GM23338 (cell line): Measurements from ENCODE around the gene PDIK1L. TPM values are rescaled to one million over a fixed set of nuclear protein-coding genes. Genes with fewer than 3 reads are reported as not detected.

Experiments used
- ATAC-seq: fragments of 200-7000 bp; cut with Tn5 transposase; 3 replicates; pipeline ENCODE4 v1.9.1; 2020
- DNase-seq: peaks from one replicate; pipeline ENCODE4 v3.0.0-alpha.2; 2015; ENCODE audit warnings: low spot score
- H2AFZ ChIP-seq: fragments of 200-600 bp; sonication (generic); 2 replicates; pipeline ENCODE4 v1.8.0; 2016; ENCODE audit warnings: antibody characterized with exemption, mild to moderate bottlenecking, moderate library complexity
- H3F3A ChIP-seq: fragments of 200-600 bp; sonication (generic); replicated peaks from 2 replicates; pipeline ENCODE4 v1.8.0; 2017; ENCODE audit warnings: antibody characterized with exemption, mixed run types, low read depth
- H3K27ac ChIP-seq: fragments of 200-600 bp; sonication (generic); 2 replicates; pipeline ENCODE4 v1.6.1; 2016; ENCODE audit warnings: low read depth
- H3K27me3 ChIP-seq: fragments of 200-600 bp; sonication (generic); 2 replicates; pipeline ENCODE4 v1.8.0; 2016; ENCODE audit warnings: mild to moderate bottlenecking, mixed run types, moderate library complexity; ENCODE audit not compliant: insufficient read depth
- H3K36me3 ChIP-seq: fragments of 200-600 bp; sonication (generic); 2 replicates; pipeline ENCODE4 v1.8.0; 2016; ENCODE audit warnings: mild to moderate bottlenecking; ENCODE audit not compliant: insufficient read depth
- H3K4me1 ChIP-seq: fragments of 200-600 bp; sonication (generic); 2 replicates; pipeline ENCODE4 v1.8.0; 2016; ENCODE audit warnings: mild to moderate bottlenecking, moderate library complexity; ENCODE audit not compliant: insufficient read depth
- H3K4me2 ChIP-seq: fragments of 200-600 bp; sonication (generic); 2 replicates; pipeline ENCODE4 v1.7.1; 2017; ENCODE audit warnings: mixed run types
- H3K4me3 ChIP-seq: fragments of 200-600 bp; sonication (generic); 2 replicates; pipeline ENCODE4 v1.6.1; 2016; ENCODE audit warnings: mixed run types
- H3K79me2 ChIP-seq: fragments of 200-600 bp; sonication (generic); replicated peaks from 2 replicates; pipeline ENCODE4 v1.8.0; 2017; ENCODE audit warnings: mild to moderate bottlenecking; ENCODE audit not compliant: insufficient read depth
- H3K9me2 ChIP-seq: fragments of 200-600 bp; sonication (generic); 2 replicates; pipeline ENCODE4 v1.8.0; 2017; ENCODE audit not compliant: insufficient read depth
- H4K20me1 ChIP-seq: fragments of 200-600 bp; sonication (generic); replicated peaks from 2 replicates; pipeline ENCODE4 v1.8.0; 2017; ENCODE audit warnings: mild to moderate bottlenecking; ENCODE audit not compliant: insufficient read depth
- H3K27ac Mint-ChIP-seq: 2 replicates; pipeline ENCODE4 v1.8.0; 2020; ENCODE audit warnings: inconsistent platforms, mild to moderate bottlenecking, moderate library complexity, mixed read lengths
- H3K27me3 Mint-ChIP-seq: 3 replicates; pipeline ENCODE4 v1.8.0; 2022; ENCODE audit warnings: low read depth, mild to moderate bottlenecking, moderate library complexity, mixed read lengths, inconsistent platforms; ENCODE audit not compliant: insufficient read depth, poor library complexity
- H3K36me3 Mint-ChIP-seq: 3 replicates; pipeline ENCODE4 v1.8.0; 2021; ENCODE audit warnings: low read depth, mild to moderate bottlenecking, inconsistent platforms, moderate library complexity, mixed read lengths
- H3K4me1 Mint-ChIP-seq: 3 replicates; pipeline ENCODE4 v1.8.0; 2020; ENCODE audit warnings: mild to moderate bottlenecking, inconsistent platforms, mixed read lengths
- H3K4me3 Mint-ChIP-seq: 3 replicates; pipeline ENCODE4 v1.8.0; 2021; ENCODE audit warnings: moderate library complexity, mild to moderate bottlenecking, inconsistent platforms, mixed read lengths
- H3K9me3 Mint-ChIP-seq: 3 replicates; pipeline ENCODE4 v1.8.0; 2020; ENCODE audit warnings: moderate library complexity, mild to moderate bottlenecking, inconsistent platforms, mixed read lengths
- CREB1 ChIP-seq: fragments of 250-450 bp; sonication (Bioruptor Pico); IDR thresholded peaks from 2 replicates; pipeline ENCODE4 v1.5.0; 2020; ENCODE audit warnings: low read depth, mild to moderate bottlenecking, moderate library complexity
- JUNB ChIP-seq: IDR thresholded peaks from one replicate; pipeline ENCODE4 v1.6.1; 2016; ENCODE audit warnings: antibody characterized with exemption; ENCODE audit not compliant: unreplicated experiment
- NANOG ChIP-seq: IDR thresholded peaks from 2 replicates; pipeline ENCODE4 v1.6.1; 2016; ENCODE audit warnings: antibody characterized with exemption, borderline replicate concordance
- ZNF114 ChIP-seq: fragments of 250-450 bp; sonication (Bioruptor Pico); IDR thresholded peaks from 2 replicates; pipeline ENCODE4 v1.5.0; 2020; ENCODE audit warnings: mild to moderate bottlenecking, moderate library complexity
- polyA plus RNA-seq: library from polyadenylated mRNA; unstranded; fragments of >200 nt; fragmentation: Nextera tagmentation; extraction: Ambion mirVana; gene quantifications from 2 replicates; pipeline ENCODE4 v1.2.1, GENCODE V29; 2016
- total RNA-seq: library from RNA; depleted of rRNA; stranded (reverse); fragments of >200 nt; shearing (Covaris generic); gene quantifications from 2 replicates; pipeline ENCODE4 v1.2.3, GENCODE V29; 2014
- TF ChIP-seq, protein P1 (sequence below): IDR thresholded peaks from 2 replicates; pipeline ENCODE4 v1.6.1; 2016; ENCODE audit warnings: antibody characterized with exemption
- TF ChIP-seq, protein P2 (sequence below), 2 experiments: fragments of 200-600 bp in 1 of 2; sonication (generic) in 1 of 2; conservative IDR thresholded peaks; 2 replicates each; pipeline versions ENCODE4 v1.5.1 to v1.6.1; 2016 to 2017; ENCODE audit warnings: antibody characterized with exemption in 2 of 2, low read depth in 2 of 2, mild to moderate bottlenecking in 2 of 2, moderate library complexity in 1 of 2

The PDIK1L gene
- total and polyA plus RNA-seq, 2 experiments from 2014 or later = 1.6 to 3.0 TPM

DNA sequence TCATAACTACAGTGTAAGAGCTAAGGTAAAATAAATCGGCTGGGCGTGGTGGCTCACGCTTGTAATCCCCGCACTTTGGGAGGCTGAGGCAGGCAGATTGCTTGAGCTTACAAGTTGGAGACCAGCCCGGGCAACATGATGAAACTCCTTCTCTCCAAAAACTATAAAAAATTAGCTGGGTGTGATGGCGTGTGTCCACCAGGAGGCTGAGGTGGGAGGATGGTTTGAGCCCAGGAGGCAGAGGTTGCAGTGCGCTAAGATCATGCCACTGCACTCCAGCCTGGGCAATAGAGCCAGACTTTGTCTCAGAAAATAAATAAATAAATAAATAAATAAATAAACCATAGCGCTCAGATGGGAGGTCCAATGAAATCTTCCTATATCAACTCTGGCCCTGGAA, 30.5 kb downstream of the PDIK1L start:
- no peak overlapping the region for H3K4me3 ChIP-seq
- no peaks in the 10 kb centered on the region for H3K9me3 Mint-ChIP-seq
- H3K27me3 ChIP-seq = peaks cover 21% of the 10 kb centered on the region
- no peak overlapping the region for H2AFZ ChIP-seq
- TF ChIP-seq CREB1 = no peak
- TF ChIP-seq, protein P1, sequence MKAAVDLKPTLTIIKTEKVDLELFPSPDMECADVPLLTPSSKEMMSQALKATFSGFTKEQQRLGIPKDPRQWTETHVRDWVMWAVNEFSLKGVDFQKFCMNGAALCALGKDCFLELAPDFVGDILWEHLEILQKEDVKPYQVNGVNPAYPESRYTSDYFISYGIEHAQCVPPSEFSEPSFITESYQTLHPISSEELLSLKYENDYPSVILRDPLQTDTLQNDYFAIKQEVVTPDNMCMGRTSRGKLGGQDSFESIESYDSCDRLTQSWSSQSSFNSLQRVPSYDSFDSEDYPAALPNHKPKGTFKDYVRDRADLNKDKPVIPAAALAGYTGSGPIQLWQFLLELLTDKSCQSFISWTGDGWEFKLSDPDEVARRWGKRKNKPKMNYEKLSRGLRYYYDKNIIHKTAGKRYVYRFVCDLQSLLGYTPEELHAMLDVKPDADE = no peak
- H4K20me1 ChIP-seq = no peaks in the 10 kb centered on the region
- no peaks in the 10 kb centered on the region for H3K79me2 ChIP-seq
- no peak overlapping the region for H3K4me2 ChIP-seq
- peaks cover 4% of the 10 kb centered on the region; the same call in 1 of the 3 replicates for H3K4me1 Mint-ChIP-seq
- no peaks in the 10 kb centered on the region for H3K9me2 ChIP-seq
- DNase-seq = no peak
- no peaks in the 10 kb centered on the region for H3K4me1 ChIP-seq
- no peak overlapping the region for H3K4me3 Mint-ChIP-seq
- ATAC-seq = no peak
- H3K27me3 Mint-ChIP-seq = peaks cover 17% of the 10 kb centered on the region
- no peaks in the 10 kb centered on the region for H3F3A ChIP-seq
- H3K36me3 Mint-ChIP-seq = no peaks in the 10 kb centered on the region
- no peaks in the 10 kb centered on the region for H3K36me3 ChIP-seq
- H3K27ac ChIP-seq = no peak overlapping the region
- H3K27ac Mint-ChIP-seq = no peak overlapping the region

DNA sequence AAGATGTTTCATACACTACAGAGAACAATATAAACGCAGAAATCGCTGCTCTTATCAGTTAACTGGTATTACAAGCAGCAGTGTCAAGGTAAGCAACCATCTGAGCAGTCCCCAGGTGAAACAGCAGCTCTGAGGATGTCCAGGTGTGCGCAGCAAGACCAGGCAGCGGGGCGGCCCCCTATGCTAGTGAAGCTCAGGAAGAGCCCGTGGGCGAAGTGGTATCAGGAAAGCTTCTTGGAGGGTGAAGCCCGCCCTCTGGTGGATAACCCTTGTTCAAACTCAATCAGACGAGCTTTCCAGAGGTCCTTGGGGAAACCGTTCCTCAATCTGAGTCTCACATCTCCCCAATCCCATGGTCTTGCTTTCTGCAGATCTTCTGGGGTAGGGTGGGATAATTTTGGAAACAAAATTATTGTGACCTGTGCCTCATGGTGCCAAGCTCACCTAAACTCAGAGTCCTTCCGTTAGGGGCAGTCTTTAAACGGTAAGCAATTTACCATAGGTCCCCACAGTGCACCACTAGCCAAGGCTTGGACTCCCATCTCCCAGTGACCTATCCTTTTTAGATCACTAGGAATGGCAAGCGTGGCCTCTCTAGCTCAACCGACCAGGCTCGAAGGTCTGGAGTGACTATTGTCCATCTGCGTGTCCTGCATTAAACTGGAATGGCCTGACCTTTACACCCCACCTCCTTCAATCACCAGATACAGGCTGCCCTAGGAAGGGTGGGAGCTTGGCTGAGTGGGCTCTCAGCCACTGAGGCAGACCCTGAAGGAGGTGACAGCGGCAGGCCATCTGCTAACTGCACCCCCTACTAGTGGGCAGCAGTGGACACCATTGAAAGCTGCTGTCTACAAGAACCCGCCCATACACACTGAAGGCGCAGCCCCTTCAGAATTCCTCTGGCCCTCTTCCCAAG, 33.7 kb downstream of the PDIK1L start:
- H3K27me3 Mint-ChIP-seq = peaks cover 17% of the 10 kb centered on the region
- no peak overlapping the region; the same call in 2 of the 3 replicates for H3K4me3 Mint-ChIP-seq
- TF ChIP-seq, protein P2, sequence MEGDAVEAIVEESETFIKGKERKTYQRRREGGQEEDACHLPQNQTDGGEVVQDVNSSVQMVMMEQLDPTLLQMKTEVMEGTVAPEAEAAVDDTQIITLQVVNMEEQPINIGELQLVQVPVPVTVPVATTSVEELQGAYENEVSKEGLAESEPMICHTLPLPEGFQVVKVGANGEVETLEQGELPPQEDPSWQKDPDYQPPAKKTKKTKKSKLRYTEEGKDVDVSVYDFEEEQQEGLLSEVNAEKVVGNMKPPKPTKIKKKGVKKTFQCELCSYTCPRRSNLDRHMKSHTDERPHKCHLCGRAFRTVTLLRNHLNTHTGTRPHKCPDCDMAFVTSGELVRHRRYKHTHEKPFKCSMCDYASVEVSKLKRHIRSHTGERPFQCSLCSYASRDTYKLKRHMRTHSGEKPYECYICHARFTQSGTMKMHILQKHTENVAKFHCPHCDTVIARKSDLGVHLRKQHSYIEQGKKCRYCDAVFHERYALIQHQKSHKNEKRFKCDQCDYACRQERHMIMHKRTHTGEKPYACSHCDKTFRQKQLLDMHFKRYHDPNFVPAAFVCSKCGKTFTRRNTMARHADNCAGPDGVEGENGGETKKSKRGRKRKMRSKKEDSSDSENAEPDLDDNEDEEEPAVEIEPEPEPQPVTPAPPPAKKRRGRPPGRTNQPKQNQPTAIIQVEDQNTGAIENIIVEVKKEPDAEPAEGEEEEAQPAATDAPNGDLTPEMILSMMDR (conservative IDR thresholded peaks at IDR 0.05; ENCODE audit: low read depth in 2 of 2) = peak; percentile 72 to 89
- TF ChIP-seq NANOG = no peak
- no peaks in the 10 kb centered on the region for H3K9me3 Mint-ChIP-seq
- Histone ChIP-seq H4K20me1 (no peaks in the 10 kb centered on the region), H2AFZ (no peak overlapping the region), H3F3A (no peaks in the 10 kb centered on the region), H3K79me2 (no peaks in the 10 kb centered on the region), H3K4me2 (no peak overlapping the region), H3K4me1 (no peaks in the 10 kb centered on the region), H3K4me3 (no peak overlapping the region), H3K27me3 (peaks cover 43% of the 10 kb centered on the region), H3K27ac (no peak overlapping the region), H3K36me3 (no peaks in the 10 kb centered on the region), H3K9me2 (no peaks in the 10 kb centered on the region)
- H3K27ac Mint-ChIP-seq = no peak overlapping the region
- DNase-seq (peak; percentile 97), ATAC-seq (peak; percentile 99)
- no peaks in the 10 kb centered on the region for H3K4me1 Mint-ChIP-seq
- no peaks in the 10 kb centered on the region for H3K36me3 Mint-ChIP-seq

DNA sequence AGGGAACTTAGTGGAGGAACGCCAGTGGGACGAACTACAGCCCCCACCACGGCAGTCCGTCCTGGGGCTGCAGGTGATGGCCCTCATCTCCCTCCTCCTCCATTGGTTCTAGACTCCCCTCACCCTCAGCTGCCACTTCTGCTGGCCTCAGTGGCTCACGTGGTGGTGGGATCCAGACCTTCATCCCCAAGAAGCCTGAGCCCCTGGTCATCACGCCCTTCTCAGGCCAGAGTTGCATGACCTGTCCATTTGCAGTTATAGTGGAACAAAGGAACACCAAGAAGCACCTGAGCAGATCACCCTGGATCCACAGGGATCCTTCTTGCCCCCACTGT, 34.3 kb downstream of the PDIK1L start:
- Mint-ChIP-seq H3K4me3 (no peak overlapping the region), H3K27ac (no peak overlapping the region), H3K27me3 (peaks cover 17% of the 10 kb centered on the region), H3K36me3 (no peaks in the 10 kb centered on the region), H3K4me1 (no peaks in the 10 kb centered on the region), H3K9me3 (no peaks in the 10 kb centered on the region)
- DNase-seq (no peak), ATAC-seq (no peak)
- Histone ChIP-seq H3K79me2 (no peaks in the 10 kb centered on the region), H3F3A (no peaks in the 10 kb centered on the region), H3K4me3 (no peak overlapping the region), H3K36me3 (no peaks in the 10 kb centered on the region), H3K27me3 (peaks cover 48% of the 10 kb centered on the region), H3K4me2 (no peak overlapping the region), H3K4me1 (no peaks in the 10 kb centered on the region), H3K9me2 (no peaks in the 10 kb centered on the region), H4K20me1 (no peaks in the 10 kb centered on the region), H3K27ac (no peak overlapping the region), H2AFZ (no peak overlapping the region)
- TF ChIP-seq, protein P2 (conservative IDR thresholded peaks at IDR 0.05; ENCODE audit: low read depth in 2 of 2) = no peak
- no peak for TF ChIP-seq CREB1
- no peak for TF ChIP-seq JUNB
- TF ChIP-seq, protein P1 = no peak
- no peak for TF ChIP-seq ZNF114 (CRISPR knock-in tag)
